WTC11 (cell line): ENCODE data around the gene THRA. TPM values are rescaled to one million over a fixed set of nuclear protein-coding genes. Genes with fewer than 3 reads are reported as not detected.

ENCODE experiments used
- ATAC-seq: fragments of 200-7000 bp; cut with Tn5 transposase; 2 replicates; pipeline ENCODE4 v1.10.0; 2021; ENCODE audit warnings: mild to moderate bottlenecking, moderate library complexity
- CTCF ChIA-PET: fragments of 300-600 bp; sonication (Branson Sonifier 250); formaldehyde crosslinking; loops from one replicate; lab custom pipeline; 2021; ENCODE audit warnings: antibody characterized with exemption; lab: Charles Lee
- POLR2A ChIA-PET: fragments of 350-600 bp; sonication (Branson Sonifier 250); formaldehyde crosslinking; loops from one replicate; lab custom pipeline; 2021; ENCODE audit warnings: antibody characterized with exemption; lab: Charles Lee
- DNase-seq: peaks from one replicate; pipeline ENCODE4 v3.0.0; 2021; ENCODE audit warnings: low spot score
- H3K27ac Mint-ChIP-seq: 2 replicates; pipeline ENCODE4 v1.8.0; 2021; ENCODE audit warnings: mixed read lengths
- H3K27me3 Mint-ChIP-seq: 2 replicates; pipeline ENCODE4 v1.8.0; 2021; ENCODE audit warnings: low read depth, mild to moderate bottlenecking, moderate library complexity, mixed read lengths
- H3K36me3 Mint-ChIP-seq: 2 replicates; pipeline ENCODE4 v1.8.0; 2021; ENCODE audit warnings: mixed read lengths
- H3K4me1 Mint-ChIP-seq: 2 replicates; pipeline ENCODE4 v1.8.0; 2022; ENCODE audit warnings: mixed read lengths
- H3K4me3 Mint-ChIP-seq: 2 replicates; pipeline ENCODE4 v1.8.0; 2021; ENCODE audit warnings: mild to moderate bottlenecking, moderate library complexity, mixed read lengths
- H3K9me3 Mint-ChIP-seq: 2 replicates; pipeline ENCODE4 v1.8.0; 2021; ENCODE audit warnings: mixed read lengths
- CREB1 ChIP-seq: sonication (generic); formaldehyde crosslinking; IDR thresholded peaks from 2 replicates; pipeline ENCODE4 v1.8.0; 2023; ENCODE audit warnings: mild to moderate bottlenecking, missing genetic modification reagents
- ELF4 ChIP-seq: sonication (generic); formaldehyde crosslinking; IDR thresholded peaks from 2 replicates; pipeline ENCODE4 v1.8.1; 2022; ENCODE audit warnings: low read depth, mild to moderate bottlenecking, moderate library complexity, missing genetic modification reagents
- FOXP1 ChIP-seq: sonication (generic); formaldehyde crosslinking; IDR thresholded peaks from 2 replicates; pipeline ENCODE4 v1.8.0; 2022; ENCODE audit warnings: missing genetic modification reagents, mild to moderate bottlenecking, moderate library complexity, borderline replicate concordance
- KAT7 ChIP-seq: sonication (generic); formaldehyde crosslinking; IDR thresholded peaks from 2 replicates; pipeline ENCODE4 v1.8.1; 2023; ENCODE audit warnings: missing genetic modification reagents, mild to moderate bottlenecking, borderline replicate concordance
- MXD4 ChIP-seq: fragments of 250-450 bp; sonication (Bioruptor Pico); IDR thresholded peaks from 2 replicates; pipeline ENCODE4 v1.8.0; 2021; ENCODE audit warnings: mild to moderate bottlenecking, moderate library complexity, borderline replicate concordance
- MYBL2 ChIP-seq: sonication (generic); formaldehyde crosslinking; IDR thresholded peaks from 2 replicates; pipeline ENCODE4 v1.8.1; 2023; ENCODE audit warnings: mild to moderate bottlenecking, moderate library complexity, missing genetic modification reagents
- NFE2L1 ChIP-seq: sonication (generic); formaldehyde crosslinking; IDR thresholded peaks from 2 replicates; pipeline ENCODE4 v1.8.1; 2023; ENCODE audit warnings: missing genetic modification reagents
- NR3C1 ChIP-seq: sonication (generic); formaldehyde crosslinking; conservative IDR thresholded peaks from 2 replicates; pipeline ENCODE4 v1.8.1; 2023; ENCODE audit warnings: low read depth, mild to moderate bottlenecking, missing genetic modification reagents
- RELA ChIP-seq: sonication (generic); formaldehyde crosslinking; IDR thresholded peaks from 2 replicates; pipeline ENCODE4 v1.8.1; 2022; ENCODE audit warnings: missing genetic modification reagents, mild to moderate bottlenecking, borderline replicate concordance
- RORB ChIP-seq: fragments of 250-450 bp; sonication (Bioruptor Pico); IDR thresholded peaks from 2 replicates; pipeline ENCODE4 v1.9.0; 2021; ENCODE audit warnings: mild to moderate bottlenecking
- TEAD1 ChIP-seq: sonication (generic); formaldehyde crosslinking; IDR thresholded peaks from 2 replicates; pipeline ENCODE4 v1.8.0; 2022; ENCODE audit warnings: mild to moderate bottlenecking, missing genetic modification reagents
- ZNF317 ChIP-seq: sonication (generic); formaldehyde crosslinking; IDR thresholded peaks from 2 replicates; pipeline ENCODE4 v1.8.1; 2023; ENCODE audit warnings: low read depth, mild to moderate bottlenecking, moderate library complexity, missing genetic modification reagents, borderline replicate concordance
- total RNA-seq: library from RNA; stranded (reverse); gene quantifications from 3 replicates; pipeline ENCODE4 v1.2.3, GENCODE V29; 2021
- TF ChIP-seq, protein P1 (sequence below): fragments of 250-450 bp; sonication (Bioruptor Pico); IDR thresholded peaks from 2 replicates; pipeline ENCODE4 v1.9.0; 2021; ENCODE audit warnings: mild to moderate bottlenecking
- TF ChIP-seq, protein P2 (sequence below): sonication (generic); formaldehyde crosslinking; IDR thresholded peaks from 2 replicates; pipeline ENCODE4 v1.8.0; 2022; ENCODE audit warnings: mild to moderate bottlenecking, missing genetic modification reagents
- TF ChIP-seq, protein P3 (sequence below): sonication (generic); formaldehyde crosslinking; IDR thresholded peaks from 2 replicates; pipeline ENCODE4 v1.8.1; 2022; ENCODE audit warnings: mild to moderate bottlenecking, moderate library complexity, missing genetic modification reagents
- TF ChIP-seq, protein P4 (sequence below): fragments of 200-600 bp; IDR thresholded peaks from 2 replicates; pipeline ENCODE4 v1.8.0; 2022; ENCODE audit warnings: antibody characterized with exemption
- TF ChIP-seq, protein P5 (sequence below): fragments of 250-450 bp; sonication (Bioruptor Pico); IDR thresholded peaks from 2 replicates; pipeline ENCODE4 v1.9.0; 2021; ENCODE audit warnings: mild to moderate bottlenecking, borderline replicate concordance
- TF ChIP-seq, protein P6 (sequence below): sonication (generic); formaldehyde crosslinking; IDR thresholded peaks from 2 replicates; pipeline ENCODE4 v1.8.0; 2023; ENCODE audit warnings: missing genetic modification reagents, mild to moderate bottlenecking, borderline replicate concordance
- TF ChIP-seq, protein P7 (sequence below): sonication (generic); formaldehyde crosslinking; IDR thresholded peaks from 2 replicates; pipeline ENCODE4 v1.8.1; 2022; ENCODE audit warnings: low read depth, mild to moderate bottlenecking, moderate library complexity, missing genetic modification reagents, borderline replicate concordance
- TF ChIP-seq, protein P8 (sequence below): sonication (generic); formaldehyde crosslinking; conservative IDR thresholded peaks from 2 replicates; pipeline ENCODE4 v1.8.1; 2022; ENCODE audit warnings: mild to moderate bottlenecking, missing genetic modification reagents

The THRA gene
- total RNA-seq, 1 experiment from 2014 or later: 15.9 TPM

DNA sequence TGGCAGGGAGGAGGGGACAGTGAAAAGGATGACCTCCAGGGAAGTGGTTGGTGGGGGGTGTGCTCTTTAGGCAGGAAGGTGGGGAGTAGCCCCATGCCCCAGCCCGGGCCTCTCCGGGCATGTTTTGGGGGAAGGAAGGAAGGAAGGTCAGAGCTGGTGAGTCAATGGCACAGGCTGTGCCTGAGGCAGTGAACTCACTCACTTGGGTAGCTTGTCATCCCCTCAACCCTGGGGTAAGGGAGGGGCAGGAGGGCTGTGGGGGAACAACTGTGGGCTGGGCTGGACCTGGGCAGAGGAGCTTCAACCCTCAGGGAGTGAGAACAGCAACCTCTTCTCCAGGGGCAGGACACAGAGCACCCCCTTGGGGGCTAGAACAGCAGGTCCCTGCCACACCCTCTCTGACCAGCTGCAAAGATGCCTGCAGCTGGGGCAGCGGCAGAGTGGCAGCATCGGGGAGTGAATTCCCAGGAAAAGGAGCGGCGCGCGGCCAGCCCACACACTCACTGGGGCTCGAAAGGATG, 41.3 kb upstream of the THRA start:
- no peak for DNase-seq
- Mint-ChIP-seq H3K4me3 (no peak overlapping the region), H3K27me3 (no peaks in the 10 kb centered on the region), H3K9me3 (no peaks in the 10 kb centered on the region), H3K4me1 (peaks cover 24% of the 10 kb centered on the region), H3K27ac (peak overlapping the region; percentile 53; the same call in 1 of the 2 replicates)
- CTCF ChIA-PET: interaction anchor here (0.5 to 2.0 kb wide), 8 partner anchors 9 to 181 kb away, joined by 3 to 11 read pairs (median 4); no protein-coding TSS in a partner anchor
- ATAC-seq: no peak
- POLR2A ChIA-PET: interaction anchor here (1.0 kb wide), 1 partner anchor 106 kb away, joined by 4 read pairs; no protein-coding TSS in a partner anchor
- TF ChIP-seq NR3C1 (CRISPR knock-in tag) (no peak), KAT7 (CRISPR knock-in tag) (no peak), RELA (no peak), RORB (CRISPR knock-in tag) (no peak), TEAD1 (CRISPR knock-in tag) (no peak), CREB1 (CRISPR knock-in tag) (no peak), MYBL2 (CRISPR knock-in tag) (no peak), MXD4 (no peak), ELF4 (CRISPR knock-in tag) (no peak), ZNF317 (CRISPR knock-in tag) (no peak), FOXP1 (CRISPR knock-in tag) (no peak), NFE2L1 (no peak)
- TF ChIP-seq, protein P1, sequence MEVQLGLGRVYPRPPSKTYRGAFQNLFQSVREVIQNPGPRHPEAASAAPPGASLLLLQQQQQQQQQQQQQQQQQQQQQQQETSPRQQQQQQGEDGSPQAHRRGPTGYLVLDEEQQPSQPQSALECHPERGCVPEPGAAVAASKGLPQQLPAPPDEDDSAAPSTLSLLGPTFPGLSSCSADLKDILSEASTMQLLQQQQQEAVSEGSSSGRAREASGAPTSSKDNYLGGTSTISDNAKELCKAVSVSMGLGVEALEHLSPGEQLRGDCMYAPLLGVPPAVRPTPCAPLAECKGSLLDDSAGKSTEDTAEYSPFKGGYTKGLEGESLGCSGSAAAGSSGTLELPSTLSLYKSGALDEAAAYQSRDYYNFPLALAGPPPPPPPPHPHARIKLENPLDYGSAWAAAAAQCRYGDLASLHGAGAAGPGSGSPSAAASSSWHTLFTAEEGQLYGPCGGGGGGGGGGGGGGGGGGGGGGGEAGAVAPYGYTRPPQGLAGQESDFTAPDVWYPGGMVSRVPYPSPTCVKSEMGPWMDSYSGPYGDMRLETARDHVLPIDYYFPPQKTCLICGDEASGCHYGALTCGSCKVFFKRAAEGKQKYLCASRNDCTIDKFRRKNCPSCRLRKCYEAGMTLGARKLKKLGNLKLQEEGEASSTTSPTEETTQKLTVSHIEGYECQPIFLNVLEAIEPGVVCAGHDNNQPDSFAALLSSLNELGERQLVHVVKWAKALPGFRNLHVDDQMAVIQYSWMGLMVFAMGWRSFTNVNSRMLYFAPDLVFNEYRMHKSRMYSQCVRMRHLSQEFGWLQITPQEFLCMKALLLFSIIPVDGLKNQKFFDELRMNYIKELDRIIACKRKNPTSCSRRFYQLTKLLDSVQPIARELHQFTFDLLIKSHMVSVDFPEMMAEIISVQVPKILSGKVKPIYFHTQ (CRISPR knock-in tag): no peak
- TF ChIP-seq, protein P2, sequence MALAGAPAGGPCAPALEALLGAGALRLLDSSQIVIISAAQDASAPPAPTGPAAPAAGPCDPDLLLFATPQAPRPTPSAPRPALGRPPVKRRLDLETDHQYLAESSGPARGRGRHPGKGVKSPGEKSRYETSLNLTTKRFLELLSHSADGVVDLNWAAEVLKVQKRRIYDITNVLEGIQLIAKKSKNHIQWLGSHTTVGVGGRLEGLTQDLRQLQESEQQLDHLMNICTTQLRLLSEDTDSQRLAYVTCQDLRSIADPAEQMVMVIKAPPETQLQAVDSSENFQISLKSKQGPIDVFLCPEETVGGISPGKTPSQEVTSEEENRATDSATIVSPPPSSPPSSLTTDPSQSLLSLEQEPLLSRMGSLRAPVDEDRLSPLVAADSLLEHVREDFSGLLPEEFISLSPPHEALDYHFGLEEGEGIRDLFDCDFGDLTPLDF (CRISPR knock-in tag): no peak
- TF ChIP-seq, protein P3, sequence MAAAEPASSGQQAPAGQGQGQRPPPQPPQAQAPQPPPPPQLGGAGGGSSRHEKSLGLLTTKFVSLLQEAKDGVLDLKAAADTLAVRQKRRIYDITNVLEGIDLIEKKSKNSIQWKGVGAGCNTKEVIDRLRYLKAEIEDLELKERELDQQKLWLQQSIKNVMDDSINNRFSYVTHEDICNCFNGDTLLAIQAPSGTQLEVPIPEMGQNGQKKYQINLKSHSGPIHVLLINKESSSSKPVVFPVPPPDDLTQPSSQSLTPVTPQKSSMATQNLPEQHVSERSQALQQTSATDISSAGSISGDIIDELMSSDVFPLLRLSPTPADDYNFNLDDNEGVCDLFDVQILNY: no peak
- TF ChIP-seq, protein P4, sequence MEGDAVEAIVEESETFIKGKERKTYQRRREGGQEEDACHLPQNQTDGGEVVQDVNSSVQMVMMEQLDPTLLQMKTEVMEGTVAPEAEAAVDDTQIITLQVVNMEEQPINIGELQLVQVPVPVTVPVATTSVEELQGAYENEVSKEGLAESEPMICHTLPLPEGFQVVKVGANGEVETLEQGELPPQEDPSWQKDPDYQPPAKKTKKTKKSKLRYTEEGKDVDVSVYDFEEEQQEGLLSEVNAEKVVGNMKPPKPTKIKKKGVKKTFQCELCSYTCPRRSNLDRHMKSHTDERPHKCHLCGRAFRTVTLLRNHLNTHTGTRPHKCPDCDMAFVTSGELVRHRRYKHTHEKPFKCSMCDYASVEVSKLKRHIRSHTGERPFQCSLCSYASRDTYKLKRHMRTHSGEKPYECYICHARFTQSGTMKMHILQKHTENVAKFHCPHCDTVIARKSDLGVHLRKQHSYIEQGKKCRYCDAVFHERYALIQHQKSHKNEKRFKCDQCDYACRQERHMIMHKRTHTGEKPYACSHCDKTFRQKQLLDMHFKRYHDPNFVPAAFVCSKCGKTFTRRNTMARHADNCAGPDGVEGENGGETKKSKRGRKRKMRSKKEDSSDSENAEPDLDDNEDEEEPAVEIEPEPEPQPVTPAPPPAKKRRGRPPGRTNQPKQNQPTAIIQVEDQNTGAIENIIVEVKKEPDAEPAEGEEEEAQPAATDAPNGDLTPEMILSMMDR: no peak
- TF ChIP-seq, protein P5, sequence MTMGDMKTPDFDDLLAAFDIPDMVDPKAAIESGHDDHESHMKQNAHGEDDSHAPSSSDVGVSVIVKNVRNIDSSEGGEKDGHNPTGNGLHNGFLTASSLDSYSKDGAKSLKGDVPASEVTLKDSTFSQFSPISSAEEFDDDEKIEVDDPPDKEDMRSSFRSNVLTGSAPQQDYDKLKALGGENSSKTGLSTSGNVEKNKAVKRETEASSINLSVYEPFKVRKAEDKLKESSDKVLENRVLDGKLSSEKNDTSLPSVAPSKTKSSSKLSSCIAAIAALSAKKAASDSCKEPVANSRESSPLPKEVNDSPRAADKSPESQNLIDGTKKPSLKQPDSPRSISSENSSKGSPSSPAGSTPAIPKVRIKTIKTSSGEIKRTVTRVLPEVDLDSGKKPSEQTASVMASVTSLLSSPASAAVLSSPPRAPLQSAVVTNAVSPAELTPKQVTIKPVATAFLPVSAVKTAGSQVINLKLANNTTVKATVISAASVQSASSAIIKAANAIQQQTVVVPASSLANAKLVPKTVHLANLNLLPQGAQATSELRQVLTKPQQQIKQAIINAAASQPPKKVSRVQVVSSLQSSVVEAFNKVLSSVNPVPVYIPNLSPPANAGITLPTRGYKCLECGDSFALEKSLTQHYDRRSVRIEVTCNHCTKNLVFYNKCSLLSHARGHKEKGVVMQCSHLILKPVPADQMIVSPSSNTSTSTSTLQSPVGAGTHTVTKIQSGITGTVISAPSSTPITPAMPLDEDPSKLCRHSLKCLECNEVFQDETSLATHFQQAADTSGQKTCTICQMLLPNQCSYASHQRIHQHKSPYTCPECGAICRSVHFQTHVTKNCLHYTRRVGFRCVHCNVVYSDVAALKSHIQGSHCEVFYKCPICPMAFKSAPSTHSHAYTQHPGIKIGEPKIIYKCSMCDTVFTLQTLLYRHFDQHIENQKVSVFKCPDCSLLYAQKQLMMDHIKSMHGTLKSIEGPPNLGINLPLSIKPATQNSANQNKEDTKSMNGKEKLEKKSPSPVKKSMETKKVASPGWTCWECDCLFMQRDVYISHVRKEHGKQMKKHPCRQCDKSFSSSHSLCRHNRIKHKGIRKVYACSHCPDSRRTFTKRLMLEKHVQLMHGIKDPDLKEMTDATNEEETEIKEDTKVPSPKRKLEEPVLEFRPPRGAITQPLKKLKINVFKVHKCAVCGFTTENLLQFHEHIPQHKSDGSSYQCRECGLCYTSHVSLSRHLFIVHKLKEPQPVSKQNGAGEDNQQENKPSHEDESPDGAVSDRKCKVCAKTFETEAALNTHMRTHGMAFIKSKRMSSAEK (CRISPR knock-in tag): no peak
- TF ChIP-seq, protein P6, sequence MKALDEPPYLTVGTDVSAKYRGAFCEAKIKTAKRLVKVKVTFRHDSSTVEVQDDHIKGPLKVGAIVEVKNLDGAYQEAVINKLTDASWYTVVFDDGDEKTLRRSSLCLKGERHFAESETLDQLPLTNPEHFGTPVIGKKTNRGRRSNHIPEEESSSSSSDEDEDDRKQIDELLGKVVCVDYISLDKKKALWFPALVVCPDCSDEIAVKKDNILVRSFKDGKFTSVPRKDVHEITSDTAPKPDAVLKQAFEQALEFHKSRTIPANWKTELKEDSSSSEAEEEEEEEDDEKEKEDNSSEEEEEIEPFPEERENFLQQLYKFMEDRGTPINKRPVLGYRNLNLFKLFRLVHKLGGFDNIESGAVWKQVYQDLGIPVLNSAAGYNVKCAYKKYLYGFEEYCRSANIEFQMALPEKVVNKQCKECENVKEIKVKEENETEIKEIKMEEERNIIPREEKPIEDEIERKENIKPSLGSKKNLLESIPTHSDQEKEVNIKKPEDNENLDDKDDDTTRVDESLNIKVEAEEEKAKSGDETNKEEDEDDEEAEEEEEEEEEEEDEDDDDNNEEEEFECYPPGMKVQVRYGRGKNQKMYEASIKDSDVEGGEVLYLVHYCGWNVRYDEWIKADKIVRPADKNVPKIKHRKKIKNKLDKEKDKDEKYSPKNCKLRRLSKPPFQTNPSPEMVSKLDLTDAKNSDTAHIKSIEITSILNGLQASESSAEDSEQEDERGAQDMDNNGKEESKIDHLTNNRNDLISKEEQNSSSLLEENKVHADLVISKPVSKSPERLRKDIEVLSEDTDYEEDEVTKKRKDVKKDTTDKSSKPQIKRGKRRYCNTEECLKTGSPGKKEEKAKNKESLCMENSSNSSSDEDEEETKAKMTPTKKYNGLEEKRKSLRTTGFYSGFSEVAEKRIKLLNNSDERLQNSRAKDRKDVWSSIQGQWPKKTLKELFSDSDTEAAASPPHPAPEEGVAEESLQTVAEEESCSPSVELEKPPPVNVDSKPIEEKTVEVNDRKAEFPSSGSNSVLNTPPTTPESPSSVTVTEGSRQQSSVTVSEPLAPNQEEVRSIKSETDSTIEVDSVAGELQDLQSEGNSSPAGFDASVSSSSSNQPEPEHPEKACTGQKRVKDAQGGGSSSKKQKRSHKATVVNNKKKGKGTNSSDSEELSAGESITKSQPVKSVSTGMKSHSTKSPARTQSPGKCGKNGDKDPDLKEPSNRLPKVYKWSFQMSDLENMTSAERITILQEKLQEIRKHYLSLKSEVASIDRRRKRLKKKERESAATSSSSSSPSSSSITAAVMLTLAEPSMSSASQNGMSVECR (CRISPR knock-in tag): no peak
- TF ChIP-seq, protein P7, sequence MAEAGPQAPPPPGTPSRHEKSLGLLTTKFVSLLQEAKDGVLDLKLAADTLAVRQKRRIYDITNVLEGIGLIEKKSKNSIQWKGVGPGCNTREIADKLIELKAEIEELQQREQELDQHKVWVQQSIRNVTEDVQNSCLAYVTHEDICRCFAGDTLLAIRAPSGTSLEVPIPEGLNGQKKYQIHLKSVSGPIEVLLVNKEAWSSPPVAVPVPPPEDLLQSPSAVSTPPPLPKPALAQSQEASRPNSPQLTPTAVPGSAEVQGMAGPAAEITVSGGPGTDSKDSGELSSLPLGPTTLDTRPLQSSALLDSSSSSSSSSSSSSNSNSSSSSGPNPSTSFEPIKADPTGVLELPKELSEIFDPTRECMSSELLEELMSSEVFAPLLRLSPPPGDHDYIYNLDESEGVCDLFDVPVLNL (CRISPR knock-in tag): no peak
- TF ChIP-seq, protein P8, sequence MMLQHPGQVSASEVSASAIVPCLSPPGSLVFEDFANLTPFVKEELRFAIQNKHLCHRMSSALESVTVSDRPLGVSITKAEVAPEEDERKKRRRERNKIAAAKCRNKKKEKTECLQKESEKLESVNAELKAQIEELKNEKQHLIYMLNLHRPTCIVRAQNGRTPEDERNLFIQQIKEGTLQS (CRISPR knock-in tag): no peak
- TF ChIP-seq, all 79 proteins: peak for 0
- H3K36me3 Mint-ChIP-seq: peaks cover 29% of the 10 kb centered on the region
